Measurements from ENCODE around the gene TPRG1L.

DNA sequence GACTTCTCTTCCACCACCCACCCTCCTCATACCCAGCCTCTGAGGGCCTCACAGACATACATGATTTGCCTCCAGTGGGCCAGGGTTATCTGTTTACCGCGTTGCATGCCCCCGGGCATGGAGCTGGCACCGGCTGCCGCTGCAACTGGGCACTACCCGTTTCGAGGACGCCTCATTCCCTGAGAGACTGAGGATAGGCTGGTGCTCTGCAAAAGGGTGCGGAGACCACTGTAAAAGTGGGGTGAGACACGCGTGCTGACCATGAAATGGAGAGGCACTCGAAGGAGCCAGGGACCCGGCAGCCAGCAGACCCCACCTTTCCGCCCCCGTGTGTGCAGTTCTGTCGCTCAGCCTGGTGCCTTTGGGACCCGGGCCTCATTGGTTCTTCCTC lies 48.2 kb downstream of the TPRG1L start:
- no peak for TF ChIP-seq POLR2AphosphoS5 (IDR thresholded peaks at IDR 0.05; ENCODE audit: low read depth)
- TF ChIP-seq CTCF (conservative IDR thresholded peaks at IDR 0.05; ENCODE audit: low read depth in 2 of 2): no peak
- TF ChIP-seq REST (IDR thresholded peaks at IDR 0.05; ENCODE audit: unreplicated experiment): no peak
- no peak for TF ChIP-seq ZNF114 (CRISPR knock-in tag; IDR thresholded peaks at IDR 0.05)
- no peak for TF ChIP-seq CREB1 (CRISPR knock-in tag; IDR thresholded peaks at IDR 0.05; ENCODE audit: low read depth)
